ENCODE data around the gene DSTN. TPM values are rescaled to one million over a fixed set of nuclear protein-coding genes. Genes with fewer than 3 reads are reported as not detected.

The DSTN gene
- total RNA-seq, 1 experiment from 2014 or later = 560 TPM

DNA sequence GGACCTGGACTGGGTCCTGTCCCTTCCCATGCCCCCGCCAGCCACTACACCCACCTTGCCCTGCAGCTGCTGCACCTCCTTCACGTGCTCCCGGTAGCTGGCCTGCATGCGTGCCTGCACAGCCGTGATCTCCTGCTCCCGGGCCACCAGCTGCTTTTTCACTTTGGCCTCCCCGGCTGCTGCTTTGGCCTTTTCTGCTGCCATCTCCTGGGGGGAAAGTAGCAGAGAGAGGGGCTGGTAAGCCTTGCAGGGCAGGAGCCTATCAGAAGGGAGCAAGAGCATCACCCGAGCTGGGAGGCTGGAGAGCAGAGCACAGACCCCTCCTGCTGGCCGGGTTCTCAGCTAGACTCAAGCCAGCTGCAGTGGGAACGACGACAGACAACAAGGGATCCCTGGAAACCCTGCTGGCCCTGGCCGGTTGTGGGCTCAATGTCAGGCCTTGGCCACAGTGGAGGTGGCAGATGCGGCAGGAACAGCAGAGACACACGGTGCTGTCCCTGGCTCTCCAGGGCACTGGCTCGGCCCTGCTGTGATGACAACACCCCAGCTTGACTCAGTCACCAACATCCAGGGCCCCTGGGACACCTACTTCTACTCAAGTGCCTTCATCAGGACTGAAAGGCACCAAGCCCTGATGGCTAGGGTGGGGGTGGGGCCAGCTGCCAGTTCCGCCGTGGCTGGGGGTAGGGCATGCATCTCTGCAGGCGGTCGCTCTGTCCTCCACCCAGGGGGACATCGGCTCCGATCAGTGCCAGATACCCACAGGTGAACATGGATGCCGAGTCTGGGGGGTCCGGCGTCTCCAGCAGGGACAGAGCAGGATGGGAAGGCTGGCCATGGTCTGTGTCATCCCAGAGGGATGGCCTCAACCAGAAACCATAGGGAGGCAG lies 66.9 kb downstream of the DSTN start:
- DNase-seq (ENCODE audit: low spot score) = no peak

DNA sequence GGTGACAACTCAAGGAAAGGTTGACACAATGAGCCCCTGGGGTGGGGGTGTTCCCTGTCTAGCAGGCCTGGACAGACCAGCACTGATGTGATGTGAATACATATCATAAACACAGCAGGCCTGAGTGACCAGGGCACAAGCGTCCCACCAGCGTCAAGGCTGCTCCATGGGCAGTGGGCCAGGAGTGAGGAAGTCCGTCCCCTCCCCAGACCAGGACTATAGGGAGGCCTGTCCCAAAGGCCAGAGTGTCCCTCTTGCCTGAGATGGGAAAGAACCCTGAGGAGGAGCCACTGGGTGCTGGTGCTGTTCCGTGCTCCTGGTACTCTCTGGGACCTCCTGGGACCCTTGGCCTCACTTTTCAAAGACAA lies 67.5 kb downstream of the DSTN start:
- DNase-seq (ENCODE audit: low spot score) = no peak

DNA sequence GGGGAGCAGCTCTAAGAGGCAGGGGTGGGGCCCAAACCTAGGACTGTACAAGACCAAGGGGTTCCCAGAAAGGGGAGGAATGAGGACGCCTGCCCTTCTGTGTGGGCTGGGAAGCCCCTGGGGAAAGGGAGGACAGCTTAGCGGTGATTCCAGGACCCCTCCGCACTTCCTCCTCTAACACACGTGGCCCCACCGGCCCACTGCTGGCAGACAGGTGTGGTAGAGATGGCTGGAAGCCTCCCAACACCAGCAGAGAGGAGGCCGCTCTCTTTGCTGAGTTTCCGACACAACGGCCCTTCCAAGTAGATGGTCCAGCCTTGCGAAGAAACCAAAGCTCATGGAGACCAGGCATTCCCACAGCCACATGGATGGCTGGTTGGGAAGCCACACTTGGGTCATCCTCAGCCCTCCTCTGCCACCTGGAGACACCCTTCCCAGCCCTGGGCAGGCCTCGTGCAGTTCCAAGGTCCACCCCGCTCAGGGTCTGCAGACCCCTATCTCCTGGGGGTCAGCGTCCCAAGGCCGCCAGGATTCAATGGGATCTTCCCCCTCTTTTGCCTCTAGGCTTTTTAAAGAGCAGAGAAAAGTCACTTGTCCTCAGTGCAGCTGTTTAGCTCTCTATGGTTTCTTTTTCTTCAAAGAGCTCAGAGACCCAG lies 68.2 kb downstream of the DSTN start:
- no peak for DNase-seq (ENCODE audit: low spot score)

DNA sequence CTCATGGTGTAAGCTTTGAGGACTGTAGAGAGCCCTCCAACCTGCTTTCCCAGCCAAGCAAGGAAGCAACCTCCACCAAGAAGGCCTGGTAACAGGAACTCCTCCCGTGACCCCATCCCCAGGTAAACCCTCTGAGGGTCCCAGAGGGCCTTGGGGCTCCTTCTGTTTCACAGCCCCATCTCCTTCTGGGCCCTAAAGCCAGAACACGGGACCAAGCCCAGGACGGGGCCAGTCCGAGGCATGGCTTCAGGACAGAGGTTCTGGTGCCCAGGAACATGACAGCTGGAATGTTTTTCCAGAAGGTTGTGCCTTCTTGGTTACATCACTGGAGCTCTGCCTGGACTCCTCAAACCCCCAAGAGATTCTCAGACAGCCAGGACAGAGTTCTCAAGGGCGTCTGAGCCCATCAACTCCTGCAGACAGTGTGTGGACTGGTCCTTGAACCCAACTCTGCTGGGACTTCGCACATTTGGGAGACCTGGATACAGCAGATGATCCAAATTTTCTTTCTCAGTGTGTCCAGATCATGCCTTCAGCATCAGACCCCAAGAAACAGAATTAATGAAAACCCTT lies 69.0 kb downstream of the DSTN start:
- no peak for DNase-seq (ENCODE audit: low spot score)

DNA sequence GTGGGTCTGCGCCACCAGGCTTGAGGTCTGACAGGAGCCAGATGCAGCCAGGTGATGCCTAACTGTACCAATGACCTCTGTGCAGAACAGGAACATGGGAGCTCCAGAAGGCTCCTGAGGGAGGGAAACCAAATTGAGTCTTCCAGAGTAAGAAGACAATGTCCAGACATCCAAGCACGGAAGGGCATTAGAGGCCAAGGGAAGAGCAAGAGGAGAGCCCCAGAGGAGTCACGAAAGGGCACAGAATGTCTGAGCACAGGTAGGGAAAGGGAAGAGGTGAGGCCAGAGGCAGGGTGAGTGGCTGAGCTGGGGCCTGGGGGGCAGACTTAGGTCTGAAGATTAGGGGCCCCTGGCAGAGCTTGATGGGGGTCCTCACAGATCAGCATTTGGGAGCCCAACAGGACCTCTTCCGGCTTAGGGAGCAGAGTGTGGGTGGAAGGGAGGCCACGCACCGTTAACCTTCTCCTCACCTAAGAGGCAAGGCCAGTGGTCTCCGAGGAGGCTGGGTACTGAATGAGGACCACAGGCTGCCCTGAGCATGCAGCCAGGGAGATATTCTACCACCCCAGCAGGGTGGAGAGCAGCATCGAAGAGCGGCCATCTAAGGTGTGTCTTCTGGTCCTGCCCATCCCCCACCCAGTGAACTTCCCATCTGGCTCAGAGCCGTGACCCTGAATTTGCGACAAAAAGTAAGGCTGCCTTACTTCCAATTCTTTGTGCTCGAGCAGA lies 70.4 kb downstream of the DSTN start:
- DNase-seq (ENCODE audit: low spot score) = no peak

DNA sequence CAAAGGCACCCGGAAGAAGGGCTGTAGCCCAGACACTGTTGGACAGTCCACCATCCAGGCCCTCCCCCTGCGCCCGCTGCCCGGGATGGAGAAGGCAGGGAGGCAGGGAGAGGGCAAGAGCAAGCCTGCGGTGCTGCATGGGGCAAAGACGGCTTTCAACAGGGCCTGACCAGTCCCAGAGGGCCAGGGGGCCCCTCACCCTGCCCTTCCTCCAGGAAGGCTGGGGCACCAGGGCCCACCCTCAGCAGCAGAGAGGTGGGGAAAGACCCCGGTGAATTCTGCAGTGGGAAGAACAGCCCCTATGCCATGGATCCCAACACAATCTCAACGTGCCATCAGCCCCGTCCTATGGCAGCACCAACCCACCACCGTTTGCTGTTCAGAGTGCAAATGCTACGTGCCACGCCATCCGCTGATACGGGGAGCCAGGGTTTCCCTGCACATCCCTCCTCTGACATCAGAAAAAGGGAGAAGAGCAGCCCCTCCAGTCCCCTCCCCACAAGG lies 71.1 kb downstream of the DSTN start:
- no peak for DNase-seq (ENCODE audit: low spot score)

DNA sequence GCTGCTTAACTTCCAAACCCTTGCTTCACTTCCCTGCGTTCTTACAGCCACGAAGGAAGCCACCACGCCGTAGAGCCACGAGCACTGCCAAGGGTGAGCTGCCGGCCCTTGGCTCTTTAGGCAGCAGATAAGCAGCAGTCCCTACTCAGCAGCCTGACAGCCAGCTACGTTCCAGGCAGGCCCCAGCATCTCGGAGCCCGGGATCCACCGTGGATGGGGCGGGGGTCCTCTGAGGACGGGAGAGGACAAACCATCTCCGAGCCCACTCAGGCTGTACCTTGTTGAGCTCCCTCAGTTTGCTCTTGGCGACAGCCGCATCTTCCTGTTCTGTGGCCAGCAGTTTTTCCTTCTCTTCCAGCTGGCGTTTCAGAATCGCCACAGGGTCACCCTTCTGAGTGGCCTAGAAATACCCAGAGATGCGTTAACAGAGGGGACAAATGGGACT lies 71.7 kb downstream of the DSTN start:
- no peak for DNase-seq (ENCODE audit: low spot score)

DNA sequence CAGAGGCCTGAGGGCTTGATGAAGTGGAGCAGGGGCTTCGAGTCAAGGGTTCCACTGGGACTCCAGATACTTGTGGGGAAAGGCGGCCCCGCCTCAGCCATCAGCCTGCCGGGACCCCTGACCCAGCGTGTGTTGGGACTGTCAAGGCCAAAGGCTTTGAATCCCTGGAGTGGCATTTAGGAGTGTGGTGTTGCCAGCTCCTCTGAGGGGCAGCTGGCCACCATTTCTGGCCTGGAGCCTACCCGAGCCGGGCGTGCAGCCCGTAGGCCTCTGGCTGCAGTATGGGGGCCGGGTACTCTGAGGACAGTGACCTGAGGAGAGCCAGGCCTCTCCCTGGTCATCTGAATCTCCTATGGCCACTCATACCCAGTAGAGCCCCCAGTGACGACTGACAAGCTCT lies 72.1 kb downstream of the DSTN start:
- no peak for DNase-seq (ENCODE audit: low spot score)

DNA sequence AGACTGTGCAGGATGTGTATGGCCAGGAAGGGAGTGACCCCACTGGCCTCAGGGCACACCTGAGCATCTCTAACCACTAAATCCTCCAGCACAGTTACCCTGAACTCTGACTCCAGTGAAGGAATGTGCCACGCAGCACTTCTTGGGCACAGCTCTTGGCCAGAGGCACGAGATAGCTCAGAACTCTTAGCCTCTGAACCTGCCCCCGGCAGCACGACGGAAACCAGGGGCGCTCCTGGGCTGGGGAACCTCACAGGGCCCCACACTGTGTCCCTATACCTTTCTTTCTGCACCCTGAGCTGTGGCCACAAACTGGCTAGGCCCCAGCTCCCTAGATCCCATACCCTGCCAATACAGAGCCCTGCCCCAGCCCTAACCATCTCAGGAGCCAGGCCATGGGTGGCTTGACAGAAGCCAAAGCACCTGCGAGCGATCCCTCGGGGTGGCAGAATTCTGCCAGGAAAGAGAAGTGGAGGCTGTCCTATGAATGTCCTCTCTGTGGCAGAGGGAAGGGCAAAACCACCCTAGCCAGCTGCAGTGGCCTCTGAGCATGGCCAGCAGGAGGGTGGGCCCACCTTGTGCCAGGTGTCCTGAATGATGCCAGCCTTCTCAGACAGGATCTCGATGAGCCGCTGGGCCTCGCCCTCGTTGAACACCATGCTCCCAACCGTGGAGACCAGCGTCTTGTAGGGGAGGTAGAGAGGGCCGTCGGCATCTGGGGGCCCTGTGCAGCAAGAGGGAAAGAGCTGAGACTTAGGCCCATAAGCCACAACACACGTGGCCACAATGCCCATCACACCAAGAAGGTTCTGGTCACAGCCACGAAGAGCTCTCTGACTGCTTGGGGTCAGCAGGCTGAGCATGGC lies 72.8 kb downstream of the DSTN start:
- DNase-seq (ENCODE audit: low spot score) = no peak

DNA sequence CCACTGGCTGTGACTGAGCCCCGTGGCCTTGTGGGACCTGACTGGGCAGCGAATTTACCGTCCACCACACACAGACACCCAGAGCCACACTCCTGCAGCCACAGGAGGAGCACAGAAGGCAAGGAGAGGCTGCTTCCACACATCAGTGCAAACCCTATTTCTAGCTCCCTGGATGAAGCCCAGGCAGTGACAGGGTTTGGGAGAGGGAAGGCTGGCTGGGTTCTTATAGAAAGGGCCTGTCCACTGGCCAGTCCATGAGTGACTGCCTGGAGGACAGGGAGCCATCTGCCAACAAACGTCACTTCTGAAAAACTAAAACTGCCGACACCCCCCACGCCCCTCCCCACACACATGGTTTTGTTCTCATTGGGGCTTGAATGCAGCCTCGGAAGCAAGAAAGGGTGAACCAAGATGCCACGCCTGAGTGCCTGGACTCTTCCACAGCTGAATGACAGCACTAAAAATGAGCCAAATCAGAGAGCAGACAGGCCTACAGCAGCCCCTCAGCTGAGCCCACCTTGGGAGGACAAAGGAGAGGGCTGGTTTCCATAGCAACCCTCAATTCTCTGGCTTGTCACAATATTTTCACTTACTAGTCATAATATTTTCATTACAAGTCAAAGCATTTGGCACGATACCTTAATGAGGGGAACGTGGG lies 73.8 kb downstream of the DSTN start:
- no peak for DNase-seq (ENCODE audit: low spot score)

DNA sequence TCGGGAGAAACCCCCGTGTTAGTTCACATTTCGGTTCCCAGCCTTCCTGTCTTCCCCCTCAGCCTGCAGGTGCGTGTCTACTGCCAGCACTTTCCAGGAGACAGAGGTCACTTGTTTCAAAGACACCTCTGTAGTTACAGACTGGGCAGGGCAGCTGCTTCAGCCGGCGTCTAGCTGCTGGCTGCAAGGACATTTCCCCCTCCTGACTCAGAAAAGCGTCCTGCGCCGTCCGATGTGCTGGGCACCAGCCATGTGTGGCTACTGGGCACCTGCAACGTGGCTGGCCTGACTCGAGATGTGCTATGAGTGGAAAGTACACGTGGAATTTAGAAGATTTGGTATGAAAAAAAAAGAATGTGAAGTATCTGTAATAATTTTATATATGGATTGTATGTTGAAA lies 74.6 kb downstream of the DSTN start:
- no peak for DNase-seq (ENCODE audit: low spot score)

DNA sequence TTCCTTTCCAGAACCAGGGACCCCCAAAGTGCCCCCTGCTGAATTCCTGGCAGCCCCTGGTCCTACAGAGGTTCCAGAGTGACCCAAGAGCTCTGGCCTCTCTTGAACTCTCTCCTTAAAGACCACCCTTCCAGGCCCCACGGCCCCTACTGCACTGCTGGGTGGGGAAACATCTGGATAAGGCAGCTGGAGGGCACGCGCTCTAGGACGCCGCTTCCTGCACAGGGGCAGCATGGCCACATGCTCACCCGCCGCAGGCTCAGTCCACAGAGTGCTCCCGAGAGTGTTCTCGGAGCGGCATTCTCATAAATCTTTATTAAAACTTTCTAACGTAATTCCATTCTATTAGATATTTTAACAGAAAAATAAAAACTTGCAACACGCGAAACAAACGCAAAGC lies 75.1 kb downstream of the DSTN start:
- DNase-seq (ENCODE audit: low spot score) = no peak

DNA sequence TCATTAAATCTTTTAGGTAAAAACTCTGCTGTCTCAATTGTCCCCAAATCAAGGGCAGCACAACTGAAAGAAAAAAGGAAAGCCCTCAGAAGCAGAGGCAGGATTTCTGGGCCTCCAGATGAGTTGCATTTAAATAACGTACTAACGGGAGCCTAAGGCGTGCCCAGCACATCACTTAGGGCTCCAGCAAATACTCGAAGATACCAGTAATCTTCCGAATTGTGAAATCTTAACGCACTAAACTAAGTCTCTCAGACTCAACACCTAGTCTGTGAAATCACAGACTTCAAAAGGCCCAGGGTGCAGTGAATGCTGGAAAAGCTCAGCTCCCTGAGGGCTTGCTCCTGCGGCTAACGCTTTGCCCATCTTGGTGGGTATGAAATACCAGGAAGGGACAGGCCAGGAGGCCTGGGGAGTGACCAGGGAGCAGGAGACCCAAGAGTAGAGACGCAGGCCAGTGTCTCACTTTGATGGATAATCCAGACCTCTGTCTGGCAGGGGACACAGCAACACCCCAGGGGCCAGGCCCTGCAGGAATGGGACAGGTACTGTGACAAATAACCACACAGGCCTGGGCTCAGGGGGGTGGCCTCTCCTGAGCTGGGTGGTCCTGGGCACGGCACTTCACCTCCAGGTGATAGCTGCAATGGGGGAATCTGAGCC lies 75.8 kb downstream of the DSTN start:
- DNase-seq (ENCODE audit: low spot score) = no peak

DNA sequence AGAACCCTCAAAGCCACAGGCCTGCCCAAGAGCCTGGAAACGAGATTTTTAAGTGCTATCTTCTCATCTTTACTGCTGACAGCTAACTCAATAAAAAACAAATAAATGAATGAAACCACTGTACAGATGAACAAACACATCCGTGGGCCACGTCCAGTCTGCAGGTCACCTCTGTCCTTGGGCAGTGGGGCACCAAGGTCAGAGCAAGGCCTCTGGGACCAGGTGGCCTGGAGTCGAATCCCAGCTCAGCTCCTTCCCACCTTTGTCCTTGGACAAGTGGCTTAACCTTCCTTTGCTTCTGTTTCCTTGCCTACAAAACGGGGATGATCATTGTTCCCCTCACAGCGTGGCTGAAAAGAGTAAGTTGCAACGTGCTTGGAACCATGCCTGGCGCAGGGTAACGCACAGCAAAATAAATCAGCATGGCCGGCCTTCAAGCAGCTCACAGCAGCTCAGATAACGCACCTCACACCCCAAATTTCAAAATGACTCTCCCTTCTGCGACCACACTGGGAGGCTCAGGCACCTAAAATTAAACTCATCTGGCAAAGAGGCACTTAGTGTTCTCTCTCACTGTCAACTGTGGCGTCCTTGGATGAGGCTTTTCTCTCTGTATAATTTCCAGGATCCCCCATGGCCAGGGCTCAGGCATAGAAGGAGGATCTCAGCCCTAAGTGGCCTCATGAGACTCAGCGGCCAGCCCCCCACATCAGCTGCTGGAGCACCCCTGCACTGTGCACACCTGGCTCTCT lies 76.5 kb downstream of the DSTN start:
- no peak for DNase-seq (ENCODE audit: low spot score)

DNA sequence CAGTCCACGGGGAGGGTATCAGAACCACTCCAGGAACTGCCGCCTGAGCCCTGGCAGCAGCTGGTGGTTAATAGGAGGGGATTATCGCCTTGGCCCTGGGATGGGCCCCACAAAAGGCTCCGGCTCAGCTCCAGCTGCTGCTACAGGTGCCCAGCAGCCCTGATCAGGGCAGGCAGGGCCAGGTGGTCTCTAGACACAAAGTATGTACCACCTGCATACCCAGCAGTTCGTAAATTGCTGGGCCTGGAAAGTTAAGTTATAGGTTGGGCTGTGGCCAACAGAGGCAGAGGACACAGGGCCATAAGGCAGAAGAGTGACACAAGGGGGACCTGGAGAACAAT lies 77.1 kb downstream of the DSTN start:
- DNase-seq (ENCODE audit: low spot score) = no peak

DNA sequence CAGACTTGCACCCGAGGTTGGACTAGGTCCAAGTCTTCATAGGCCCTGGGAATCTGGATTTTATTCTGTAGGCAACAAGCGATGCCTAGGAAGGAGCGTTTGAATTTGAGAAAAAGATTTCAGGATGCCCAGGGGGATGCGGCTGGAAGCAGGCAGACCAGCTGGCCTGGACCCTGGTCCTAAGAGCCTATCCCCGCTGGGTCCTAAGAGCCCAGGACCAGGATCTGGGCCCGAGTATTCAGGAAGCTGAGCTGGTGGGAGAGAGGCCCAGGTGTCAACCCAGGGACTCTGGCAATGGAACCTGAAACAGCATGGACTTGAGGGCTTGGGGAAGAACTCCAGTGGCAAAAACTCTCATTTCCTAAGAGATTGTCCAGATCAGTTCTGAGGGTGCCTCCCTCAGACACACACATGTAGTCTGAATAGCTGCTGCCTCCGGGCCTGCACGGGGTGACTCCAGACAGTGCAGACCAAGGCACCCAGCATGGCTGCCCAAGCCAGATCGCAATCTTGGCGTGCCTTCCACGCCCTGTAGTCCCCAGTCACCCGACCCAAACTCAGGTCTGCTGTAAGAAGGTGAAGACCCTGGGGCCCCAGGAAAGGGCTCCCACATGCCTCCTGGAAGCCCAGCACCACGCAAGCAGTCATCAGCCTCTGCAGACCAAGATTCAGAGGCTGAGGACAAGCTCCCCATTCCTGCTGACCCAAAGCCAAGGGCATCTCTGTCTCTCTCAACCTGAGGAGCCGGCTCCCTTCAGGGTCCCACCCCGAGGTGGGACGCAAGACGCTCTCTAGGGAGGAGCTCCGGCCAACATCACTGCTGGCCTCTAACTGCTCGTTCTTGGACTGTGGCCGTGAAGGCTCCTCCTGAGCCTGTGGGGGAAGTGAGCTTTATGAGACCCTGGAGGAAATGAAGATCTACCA lies 77.8 kb downstream of the DSTN start:
- DNase-seq (ENCODE audit: low spot score) = no peak

DNA sequence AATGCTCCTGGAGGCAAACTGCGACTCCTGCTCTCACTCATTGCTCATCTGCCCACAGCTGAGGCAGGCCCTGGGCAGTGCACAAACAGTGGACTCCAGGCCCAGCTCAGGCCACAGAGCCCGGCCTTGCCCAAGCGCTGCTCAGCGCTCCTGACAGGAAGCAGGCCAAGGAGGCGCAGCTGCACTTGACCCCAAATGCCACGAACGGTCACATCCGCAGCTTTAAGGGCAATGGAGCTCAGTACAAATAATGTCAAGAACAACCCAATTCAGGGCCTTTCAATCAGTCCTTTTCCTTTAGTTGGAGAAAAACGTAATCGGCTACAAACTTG lies 78.4 kb downstream of the DSTN start:
- no peak for DNase-seq (ENCODE audit: low spot score)

Measured in A172 (cell line).